Skeletal muscle tissue (tissue), 4 donors: ENCODE measurements around the gene BCAS3. TPM values are rescaled to one million over a fixed set of nuclear protein-coding genes. Genes with fewer than 3 reads are reported as not detected.

Experiments used
- H3K27ac ChIP-seq: one replicate; pipeline ENCODE4 v1.7.0; 2013; ENCODE audit warnings: mild to moderate bottlenecking, low read depth, low read length, inconsistent platforms
- H3K27me3 ChIP-seq, 3 donors: one replicate each; pipeline ENCODE4 v1.7.0; 2013; ENCODE audit warnings: low read length in 3 of 3; ENCODE audit not compliant: control insufficient read depth in 3 of 3, insufficient read depth in 3 of 3
- H3K36me3 ChIP-seq, 3 donors: one replicate each; pipeline ENCODE4 v1.7.0; 2013; ENCODE audit warnings: low read length in 3 of 3; ENCODE audit not compliant: control insufficient read depth in 3 of 3, insufficient read depth in 3 of 3
- H3K4me1 ChIP-seq, 3 donors: one replicate each; pipeline ENCODE4 v1.7.0; 2013; ENCODE audit warnings: low read length in 3 of 3, mild to moderate bottlenecking in 3 of 3; ENCODE audit not compliant: control insufficient read depth in 3 of 3, insufficient read depth in 3 of 3
- H3K4me3 ChIP-seq, 3 donors: one replicate each; pipeline ENCODE4 v1.7.0; 2013; ENCODE audit warnings: low read length in 3 of 3
- H3K9ac ChIP-seq, 3 donors: one replicate each; pipeline ENCODE4 v1.7.0; 2013; ENCODE audit warnings: low read length in 3 of 3, mild to moderate bottlenecking in 3 of 3, moderate library complexity in 2 of 3, low read depth in 1 of 3
- H3K9me3 ChIP-seq, 3 donors: one replicate each; pipeline ENCODE4 v1.7.0; 2013; ENCODE audit warnings: low read length in 3 of 3; ENCODE audit not compliant: control insufficient read depth in 3 of 3
- total RNA-seq: library from RNA; depleted of rRNA; stranded (reverse); fragments of >200 nt; gene quantifications from one replicate; pipeline ENCODE4 v1.2.3, GENCODE V29; 2014
- donor health status: Osteomylitis.

BCAS3 gene
- total RNA-seq, 1 donor from 2014 or later, result 25.1 TPM

GRCh38 chr17:60901806-60902205, 224.2 kb downstream of the BCAS3 start:
- Histone ChIP-seq H3K9me3 (peaks cover 0 to 4% (median 0%) of the 10 kb centered on the region in 3 donors), H3K4me3 (no peak overlapping the region), H3K9ac (no peak overlapping the region), H3K27ac (no peak overlapping the region), H3K27me3 (no peaks in the 10 kb centered on the region), H3K36me3 (no peaks in the 10 kb centered on the region), H3K4me1 (no peaks in the 10 kb centered on the region)

- Histone ChIP-seq H3K4me1 (no peaks in the 10 kb centered on the region), H3K27me3 (no peaks in the 10 kb centered on the region), H3K4me3 (no peak overlapping the region), H3K36me3 (no peaks in the 10 kb centered on the region), H3K9ac (no peak overlapping the region), H3K9me3 (no peaks in the 10 kb centered on the region), H3K27ac (no peak overlapping the region)
Observed at GRCh38 chr17:60902399-60902798, 224.7 kb downstream of the BCAS3 start.

- H3K9me3 ChIP-seq, result no peaks in the 10 kb centered on the region
- no peak overlapping the region for H3K27ac ChIP-seq
- H3K27me3 ChIP-seq, result no peaks in the 10 kb centered on the region
- no peaks in the 10 kb centered on the region for H3K36me3 ChIP-seq
- no peak overlapping the region for H3K9ac ChIP-seq
- no peaks in the 10 kb centered on the region for H3K4me1 ChIP-seq
- no peak overlapping the region for H3K4me3 ChIP-seq
Observed at GRCh38 chr17:60904582-60904981, 226.9 kb downstream of the BCAS3 start.

- no peaks in the 10 kb centered on the region for H3K36me3 ChIP-seq
- H3K27me3 ChIP-seq, result no peaks in the 10 kb centered on the region
- no peak overlapping the region for H3K9ac ChIP-seq
- no peaks in the 10 kb centered on the region for H3K9me3 ChIP-seq
- H3K4me1 ChIP-seq, result no peaks in the 10 kb centered on the region
- no peak overlapping the region for H3K27ac ChIP-seq
- no peak overlapping the region for H3K4me3 ChIP-seq
Observed at GRCh38 chr17:60905709-60906108, 228.1 kb downstream of the BCAS3 start.

GRCh38 chr17:60908324-60908723, 230.7 kb downstream of the BCAS3 start:
- Histone ChIP-seq H3K9me3 (no peaks in the 10 kb centered on the region), H3K4me3 (no peak overlapping the region), H3K27ac (no peak overlapping the region), H3K9ac (no peak overlapping the region), H3K36me3 (no peaks in the 10 kb centered on the region), H3K4me1 (no peaks in the 10 kb centered on the region), H3K27me3 (no peaks in the 10 kb centered on the region)

- no peaks in the 10 kb centered on the region for H3K4me1 ChIP-seq
- no peaks in the 10 kb centered on the region for H3K36me3 ChIP-seq
- H3K9me3 ChIP-seq, result no peaks in the 10 kb centered on the region
- H3K9ac ChIP-seq, result no peak overlapping the region
- H3K27me3 ChIP-seq, result no peaks in the 10 kb centered on the region
- H3K4me3 ChIP-seq, result no peak overlapping the region
- H3K27ac ChIP-seq, result no peak overlapping the region
Observed at GRCh38 chr17:60909405-60909804, 231.8 kb downstream of the BCAS3 start.

- H3K9me3 ChIP-seq, result no peaks in the 10 kb centered on the region
- H3K9ac ChIP-seq, result no peak overlapping the region
- H3K27ac ChIP-seq, result no peak overlapping the region
- H3K4me3 ChIP-seq, result no peak overlapping the region
- H3K4me1 ChIP-seq, result no peaks in the 10 kb centered on the region
- H3K36me3 ChIP-seq, result no peaks in the 10 kb centered on the region
- no peaks in the 10 kb centered on the region for H3K27me3 ChIP-seq
Observed at GRCh38 chr17:60910415-60910814, 232.8 kb downstream of the BCAS3 start.

GRCh38 chr17:60914078-60914477, 236.4 kb downstream of the BCAS3 start:
- H3K4me3 ChIP-seq, result no peak overlapping the region
- H3K27me3 ChIP-seq, result no peaks in the 10 kb centered on the region
- peaks cover 0 to 3% (median 0%) of the 10 kb centered on the region in 3 donors for H3K9me3 ChIP-seq
- H3K9ac ChIP-seq, result no peak overlapping the region
- no peak overlapping the region for H3K27ac ChIP-seq
- H3K36me3 ChIP-seq, result no peaks in the 10 kb centered on the region
- no peaks in the 10 kb centered on the region for H3K4me1 ChIP-seq

- no peak overlapping the region for H3K4me3 ChIP-seq
- peaks cover 0 to 3% (median 0%) of the 10 kb centered on the region in 3 donors for H3K9me3 ChIP-seq
- H3K27me3 ChIP-seq, result no peaks in the 10 kb centered on the region
- no peaks in the 10 kb centered on the region for H3K36me3 ChIP-seq
- H3K27ac ChIP-seq, result no peak overlapping the region
- no peaks in the 10 kb centered on the region for H3K4me1 ChIP-seq
- H3K9ac ChIP-seq, result no peak overlapping the region
Observed at GRCh38 chr17:60916043-60916442, 238.4 kb downstream of the BCAS3 start.

GRCh38 chr17:60920107-60920506, 242.5 kb downstream of the BCAS3 start:
- Histone ChIP-seq H3K4me1 (no peaks in the 10 kb centered on the region), H3K27me3 (no peaks in the 10 kb centered on the region), H3K4me3 (no peak overlapping the region), H3K36me3 (no peaks in the 10 kb centered on the region), H3K9me3 (peaks cover 0 to 3% (median 0%) of the 10 kb centered on the region in 3 donors), H3K9ac (no peak overlapping the region), H3K27ac (no peak overlapping the region)

- no peak overlapping the region for H3K27ac ChIP-seq
- H3K9me3 ChIP-seq, result no peaks in the 10 kb centered on the region
- H3K4me1 ChIP-seq, result no peaks in the 10 kb centered on the region
- H3K4me3 ChIP-seq, result no peak overlapping the region
- H3K9ac ChIP-seq, result no peak overlapping the region
- H3K27me3 ChIP-seq, result no peaks in the 10 kb centered on the region
- H3K36me3 ChIP-seq, result no peaks in the 10 kb centered on the region
Observed at GRCh38 chr17:60923000-60923399, 245.3 kb downstream of the BCAS3 start.
